Stimulated activated CD8-positive, alpha-beta memory T cell treated with anti-CD3 and anti-CD28 coated beads, Interleukin-4, amount 100 ng/mL, for 24 hours (primary cell): ENCODE measurements around the gene CPS1.

Source experiments
- DNase-seq: peaks from one replicate; pipeline ENCODE4 v3.0.0-alpha.2; 2020; ENCODE audit warnings: low read depth

The CPS1 gene

GRCh38 chr2:210681491-210681890 lies 125.1 kb downstream of the CPS1 start:
- no peak for DNase-seq

- no peak for DNase-seq
Observed at GRCh38 chr2:210686401-210686800, 130.0 kb downstream of the CPS1 start.

- no peak for DNase-seq
Observed at GRCh38 chr2:210687786-210688470, 131.5 kb downstream of the CPS1 start.

GRCh38 chr2:210707900-210708299 lies 151.5 kb downstream of the CPS1 start:
- DNase-seq, result no peak

- no peak for DNase-seq
Observed at GRCh38 chr2:210713122-210713521, 156.7 kb downstream of the CPS1 start.

- DNase-seq, result no peak
Observed at GRCh38 chr2:210715560-210716082, 159.2 kb downstream of the CPS1 start.

- no peak for DNase-seq
Observed at GRCh38 chr2:210718503-210718902, 162.1 kb downstream of the CPS1 start.

- DNase-seq, result no peak
Observed at GRCh38 chr2:210722092-210722491, 165.7 kb downstream of the CPS1 start.

- no peak for DNase-seq
Observed at GRCh38 chr2:210727549-210727948, 171.2 kb downstream of the CPS1 start.
